Subcutaneous adipose tissue (tissue), 4 donors: ENCODE measurements around the gene PNMA6A. TPM values are rescaled to one million over a fixed set of nuclear protein-coding genes. Genes with fewer than 3 reads are reported as not detected.

Experiments
- CTCF ChIP-seq: fragments of 450-650 bp; IDR thresholded peaks from one replicate; pipeline ENCODE4 v1.5.1; 2016; ENCODE audit warnings: low read depth, mild to moderate bottlenecking, control low read depth, antibody characterized with exemption, moderate library complexity
- total RNA-seq, 4 donors: library from RNA; depleted of rRNA; stranded (reverse); fragments of >200 nt; gene quantifications; one replicate each; pipeline ENCODE4 v1.1.0, GENCODE V29; 2016

Gene PNMA6A
- total RNA-seq, 4 donors from 2014 or later, result 0.33 to 1.9 (median 0.83) TPM

- TF ChIP-seq CTCF, result no peak
These were observed 16.1 kb upstream of the PNMA6A start, which contains the start of gene PNMA3 for GRCh38 chrX:153055871-153056749. TSS of gene PNMA3 (plus strand) at chrX:153056470. CDS start at chrX:153057056, 586 bp downstream.

- no peak for TF ChIP-seq CTCF
These were observed 15.0 kb upstream of the PNMA6A start for GRCh38 chrX:153057281-153057680.

- TF ChIP-seq CTCF, result no peak
These were observed 12.8 kb upstream of the PNMA6A start for GRCh38 chrX:153059191-153060094.

GRCh38 chrX:153060095-153060445 lies 12.2 kb upstream of the PNMA6A start:
- TF ChIP-seq CTCF, result no peak

GRCh38 chrX:153061732-153062131 lies 10.5 kb upstream of the PNMA6A start:
- no peak for TF ChIP-seq CTCF

GRCh38 chrX:153063315-153063714 lies 8.9 kb upstream of the PNMA6A start:
- no peak for TF ChIP-seq CTCF

- no peak for TF ChIP-seq CTCF
These were observed 8.2 kb upstream of the PNMA6A start for GRCh38 chrX:153064061-153064460.
